IMR-90 (cell line): Measurements from ENCODE around the gene GALNT14. TPM values are rescaled to one million over a fixed set of nuclear protein-coding genes. Genes with fewer than 3 reads are reported as not detected.

ENCODE experiments used
- ATAC-seq: fragments of 200-7000 bp; cut with Tn5 transposase; 2 replicates; pipeline ENCODE4 v1.9.1; 2020; ENCODE audit warnings: low read depth, mild to moderate bottlenecking, moderate library complexity
- BruUV-seq: library from RNA; stranded (reverse); fragments of 400-500 nt; replicated peaks from 2 replicates; lab custom pipeline; 2021; lab: Mats Ljungman, UMichigan
- CTCF ChIA-PET: fragments of 300-600 bp; formaldehyde crosslinking; extraction: SDS; loops from one replicate; lab custom pipeline; 2021; ENCODE audit warnings: antibody characterized with exemption; lab: Yijun Ruan, JAX
- POLR2A ChIA-PET: fragments of 300-600 bp; sonication (Branson Sonifier 250); formaldehyde crosslinking; loops from one replicate; lab custom pipeline; 2022; ENCODE audit warnings: antibody characterized with exemption; ENCODE audit not compliant: unreplicated experiment; lab: Charles Lee
- DNase-seq: peaks from one replicate; pipeline ENCODE4 v3.0.0; 2013
- H2AFZ ChIP-seq: replicated peaks from 2 replicates; pipeline ENCODE3; 2013; ENCODE audit warnings: low read length, mild to moderate bottlenecking; ENCODE audit not compliant: poor library complexity
- H2AK5ac ChIP-seq: 2 replicates; pipeline ENCODE4 v1.6.1; 2013; ENCODE audit warnings: low read depth, low read length, inconsistent platforms
- H2AK9ac ChIP-seq: replicated peaks from 2 replicates; pipeline ENCODE3; 2013; ENCODE audit warnings: mild to moderate bottlenecking, low read depth, low read length, moderate library complexity; ENCODE audit not compliant: poor library complexity
- H2BK120ac ChIP-seq: 2 replicates; pipeline ENCODE4 v1.6.1; 2013; ENCODE audit warnings: low read depth, low read length, inconsistent platforms
- H2BK15ac ChIP-seq: 3 replicates; pipeline ENCODE4 v1.6.1; 2013; ENCODE audit warnings: low read depth, low read length, inconsistent platforms
- H2BK20ac ChIP-seq: 2 replicates; pipeline ENCODE4 v1.6.1; 2013; ENCODE audit warnings: low read depth, mild to moderate bottlenecking, inconsistent platforms, low read length, moderate library complexity
- H2BK5ac ChIP-seq: 2 replicates; pipeline ENCODE4 v1.6.1; 2013; ENCODE audit warnings: mild to moderate bottlenecking, low read depth, low read length, inconsistent platforms; ENCODE audit not compliant: poor library complexity, severe bottlenecking
- H3K14ac ChIP-seq: replicated peaks from 2 replicates; pipeline ENCODE4 v1.6.1; 2013; ENCODE audit warnings: low read depth, low read length, inconsistent platforms
- H3K18ac ChIP-seq: 2 replicates; pipeline ENCODE4 v1.6.1; 2013; ENCODE audit warnings: low read depth, low read length, control low read depth
- H3K23ac ChIP-seq: 2 replicates; pipeline ENCODE4 v1.6.1; 2013; ENCODE audit warnings: low read depth, low read length, inconsistent platforms
- H3K27ac ChIP-seq: 2 replicates; pipeline ENCODE4 v1.5.1; 2013; ENCODE audit warnings: mild to moderate bottlenecking, control low read depth, low read length; ENCODE audit not compliant: insufficient read depth
- H3K27me3 ChIP-seq: 2 replicates; pipeline ENCODE4 v1.6.1; 2013; ENCODE audit warnings: low read length; ENCODE audit not compliant: control insufficient read depth, insufficient read depth
- H3K36me3 ChIP-seq: 2 replicates; pipeline ENCODE4 v1.6.1; 2013; ENCODE audit warnings: low read length, mixed read lengths; ENCODE audit not compliant: control insufficient read depth, insufficient read depth
- H3K4ac ChIP-seq: 2 replicates; pipeline ENCODE4 v1.6.1; 2013; ENCODE audit warnings: low read depth, low read length, inconsistent platforms
- H3K4me1 ChIP-seq: 2 replicates; pipeline ENCODE4 v1.6.1; 2013; ENCODE audit warnings: low read length, mixed read lengths; ENCODE audit not compliant: control insufficient read depth, insufficient read depth
- H3K4me2 ChIP-seq: 2 replicates; pipeline ENCODE4 v1.6.1; 2013; ENCODE audit warnings: low read depth, mild to moderate bottlenecking, control low read depth, low read length, moderate library complexity
- H3K4me3 ChIP-seq: 2 replicates; pipeline ENCODE4 v1.5.1; 2013; ENCODE audit warnings: low read depth, mild to moderate bottlenecking, control low read depth, low read length, moderate library complexity; ENCODE audit not compliant: insufficient read depth
- H3K56ac ChIP-seq: 2 replicates; pipeline ENCODE4 v1.6.1; 2013; ENCODE audit warnings: low read length, inconsistent platforms; ENCODE audit not compliant: insufficient read depth; ENCODE audit errors: extremely low read depth
- H3K79me1 ChIP-seq, 2 experiments: 2 replicates each; pipeline ENCODE4 v1.6.1; 2013; ENCODE audit warnings: low read length in 2 of 2, inconsistent platforms in 1 of 2, low read depth in 1 of 2
- H3K9ac ChIP-seq: 2 replicates; pipeline ENCODE4 v1.6.1; 2013; ENCODE audit warnings: low read depth, low read length, control low read depth
- H3K9me1 ChIP-seq: 2 replicates; pipeline ENCODE4 v1.6.1; 2013; ENCODE audit warnings: low read length, inconsistent platforms; ENCODE audit not compliant: insufficient read depth
- H3K9me3 ChIP-seq: 2 replicates; pipeline ENCODE4 v1.6.1; 2013; ENCODE audit warnings: low read length; ENCODE audit not compliant: control insufficient read depth, insufficient read depth
- H4K20me1 ChIP-seq: 2 replicates; pipeline ENCODE4 v1.6.1; 2013; ENCODE audit warnings: low read length, inconsistent platforms; ENCODE audit not compliant: insufficient read depth
- H4K5ac ChIP-seq: 2 replicates; pipeline ENCODE4 v1.6.1; 2013; ENCODE audit warnings: mild to moderate bottlenecking, low read depth, low read length, control low read depth
- H4K8ac ChIP-seq, 2 experiments: 2 replicates each; pipeline ENCODE4 v1.6.1; 2013; ENCODE audit warnings: low read depth in 2 of 2, low read length in 2 of 2, control low read depth in 1 of 2, inconsistent platforms in 1 of 2
- H4K91ac ChIP-seq: 2 replicates; pipeline ENCODE4 v1.6.1; 2013; ENCODE audit warnings: low read depth, low read length, inconsistent platforms; ENCODE audit not compliant: insufficient read depth
- BHLHE40 ChIP-seq: fragments of 150-350 bp; IDR thresholded peaks from 2 replicates; pipeline ENCODE4 v1.6.1; 2016; ENCODE audit warnings: mild to moderate bottlenecking, low read depth, low read length
- CEBPB ChIP-seq: IDR thresholded peaks from 2 replicates; pipeline ENCODE4 v1.6.1; 2012; ENCODE audit warnings: low read depth, low read length, improper control_type of control experiment
- CHD1 ChIP-seq: IDR thresholded peaks from 2 replicates; pipeline ENCODE4 v1.6.1; 2012; ENCODE audit warnings: low read depth, low read length, improper control_type of control experiment
- FOS ChIP-seq: fragments of 150-350 bp; IDR thresholded peaks from 2 replicates; pipeline ENCODE4 v1.6.1; 2016; ENCODE audit warnings: low read depth, low read length
- MAFK ChIP-seq: IDR thresholded peaks from 2 replicates; pipeline ENCODE4 v1.6.1; 2012; ENCODE audit warnings: low read depth, low read length, improper control_type of control experiment
- MAZ ChIP-seq: IDR thresholded peaks from 2 replicates; pipeline ENCODE4 v1.6.1; 2012; ENCODE audit warnings: low read depth, mild to moderate bottlenecking, low read length, improper control_type of control experiment, moderate library complexity, borderline replicate concordance
- MXI1 ChIP-seq: IDR thresholded peaks from 2 replicates; pipeline ENCODE4 v1.6.1; 2012; ENCODE audit warnings: low read depth, mild to moderate bottlenecking, low read length, moderate library complexity, borderline replicate concordance
- NFE2L2 ChIP-seq: fragments of 150-350 bp; IDR thresholded peaks from 2 replicates; pipeline ENCODE4 v1.6.1; 2016; ENCODE audit warnings: low read depth, mild to moderate bottlenecking, low read length
- POLR2A ChIP-seq: IDR thresholded peaks from 2 replicates; pipeline ENCODE4 v1.6.1; 2012; ENCODE audit warnings: mild to moderate bottlenecking, low read depth, low read length
- RAD21 ChIP-seq: IDR thresholded peaks from 2 replicates; pipeline ENCODE4 v1.6.1; 2012; ENCODE audit warnings: low read length, improper control_type of control experiment
- RCOR1 ChIP-seq: IDR thresholded peaks from 2 replicates; pipeline ENCODE4 v1.6.1; 2012; ENCODE audit warnings: mild to moderate bottlenecking, low read length, improper control_type of control experiment; ENCODE audit not compliant: insufficient replicate concordance
- RFX5 ChIP-seq: IDR thresholded peaks from 2 replicates; pipeline ENCODE4 v1.8.0; 2012; ENCODE audit warnings: low read depth, mild to moderate bottlenecking, low read length, moderate library complexity
- SMC3 ChIP-seq: fragments of 150-350 bp; IDR thresholded peaks from 2 replicates; pipeline ENCODE4 v1.6.1; 2016; ENCODE audit warnings: low read depth, mild to moderate bottlenecking, antibody characterized with exemption, low read length, moderate library complexity
- WGBS, 2 experiments: methylation state at CpG; one replicate each; pipeline versions ENCODE4 v1.1.5 to v1.1.7; 2013; ENCODE audit warnings: missing lambda C conversion rate in 2 of 2; ENCODE audit not compliant: insufficient read length in 1 of 2; ENCODE audit errors: extremely low coverage in 2 of 2; 5-methylcytosine and 5-hydroxymethylcytosine counted together
- dilution Hi-C: fragments of 300-500 bp; cut with HindIII; formaldehyde crosslinking; loops from one replicate; pipeline ENCODE4 v1.14.3; 2018; ENCODE audit warnings: low sequenced_read_pairs; ENCODE audit not compliant: unreplicated experiment
- in situ Hi-C: fragments of 300-500 bp; cut with MboI; formaldehyde crosslinking; loops from 3 replicates; pipeline ENCODE4 v1.14.3; 2019; ENCODE audit warnings: low sequenced_read_pairs, inconsistent platforms, mixed read lengths
- intact Hi-C: fragments of 100-400 bp; cut with micrococcal nuclease; formaldehyde crosslinking; loops from 2 replicates; pipeline ENCODE4 v1.10.0; 2022
- polyA plus RNA-seq, 3 experiments: library from polyadenylated mRNA; depleted of rRNA; stranded (reverse); fragments of >200 nt; gene quantifications; 2 replicates each; pipeline ENCODE4 v1.2.3, GENCODE V29; 2012; ENCODE audit warnings: low replicate concordance in 1 of 3
- total RNA-seq: library from RNA; depleted of rRNA; stranded (reverse); fragments of >200 nt; gene quantifications from 2 replicates; pipeline ENCODE4 v1.2.3, GENCODE V29; 2012
- TF ChIP-seq, protein P1 (sequence below): conservative IDR thresholded peaks from 2 replicates; pipeline ENCODE4 v1.5.1; 2012; ENCODE audit warnings: mild to moderate bottlenecking, low read depth, low read length, improper control_type of control experiment
- TF ChIP-seq, protein P2 (sequence below): fragments of 150-350 bp; IDR thresholded peaks from 2 replicates; pipeline ENCODE4 v1.6.1; 2017; ENCODE audit warnings: mild to moderate bottlenecking, antibody characterized with exemption, low read length, low read depth
- TF ChIP-seq, protein P3 (sequence below): fragments of 150-350 bp; IDR thresholded peaks from 2 replicates; pipeline ENCODE4 v1.6.1; 2016; ENCODE audit warnings: low read depth, mild to moderate bottlenecking, low read length, moderate library complexity, borderline replicate concordance

GALNT14 gene
- total and polyA plus RNA-seq, 2 of the 4 experiments (the other 2 are of a cell fraction), result 0.15 to 0.18 TPM

DNA sequence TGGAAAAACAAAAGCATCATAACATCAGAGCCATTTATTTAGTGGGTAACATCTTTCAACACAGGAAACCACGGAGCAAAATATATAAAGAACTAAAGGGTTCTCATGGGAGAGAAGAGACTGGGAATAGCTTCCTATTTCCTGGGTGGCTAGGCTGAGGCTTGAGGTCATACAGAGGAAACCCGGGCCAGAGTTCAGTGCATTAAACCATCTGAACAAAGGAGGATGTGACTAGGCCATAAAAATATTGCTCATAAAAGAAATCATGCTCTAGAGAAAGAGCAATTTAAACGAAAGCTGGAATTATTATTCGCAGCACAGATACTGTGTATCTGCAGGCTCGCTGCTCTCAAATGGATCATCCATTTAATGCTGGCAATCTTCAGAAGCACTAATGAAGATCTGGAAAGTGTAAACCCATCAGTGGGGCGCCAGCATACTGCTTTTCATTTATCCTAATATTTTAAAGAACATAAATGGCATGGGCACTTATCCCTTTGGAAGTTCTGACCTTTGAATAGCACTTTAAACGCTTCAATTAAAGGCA is 83.3 kb downstream of the GALNT14 start:
- Histone ChIP-seq H4K5ac (no peak overlapping the region), H3K36me3 (no peaks in the 10 kb centered on the region), H2BK120ac (no peak overlapping the region), H3K9me3 (no peaks in the 10 kb centered on the region), H2BK20ac (no peak overlapping the region), H3K14ac (no peak overlapping the region), H3K79me1 (no peaks in the 10 kb centered on the region), H2BK5ac (no peak overlapping the region), H2AK5ac (no peak overlapping the region), H4K91ac (no peak overlapping the region), H3K4ac (no peak overlapping the region), H3K23ac (no peak overlapping the region), H4K8ac (no peak overlapping the region), H3K4me2 (no peak overlapping the region), H2BK15ac (no peak overlapping the region), H2AFZ (no peak overlapping the region), H3K4me3 (no peak overlapping the region), H4K20me1 (no peaks in the 10 kb centered on the region), H2AK9ac (no peak overlapping the region), H3K9ac (no peak overlapping the region), H3K9me1 (no peaks in the 10 kb centered on the region), H3K18ac (no peak overlapping the region), H3K27me3 (no peaks in the 10 kb centered on the region; the same call in 1 of the 2 replicates), H3K56ac (no peak overlapping the region), H3K27ac (no peak overlapping the region), H3K4me1 (no peaks in the 10 kb centered on the region)
- no TSS peak for BruUV-seq
- DNase-seq, result no peak
- intact Hi-C loops, result no loop called here
- dilution Hi-C loops, result no loop called here
- in situ Hi-C loops, result no loop called here
- CTCF ChIA-PET, result no interaction called here
- ATAC-seq, result no peak
- WGBS, 2 experiments, result 61% methylated on average over 3 of the region's 7 CpGs; no CpG with 5 or more reads in 1 of the 2 experiments
- POLR2A ChIA-PET, result no interaction called here
- TF ChIP-seq CEBPB (no peak), MAFK (no peak), RCOR1 (no peak), CHD1 (no peak), NFE2L2 (no peak), BHLHE40 (no peak), FOS (no peak), RAD21 (no peak), MAZ (no peak), POLR2A (no peak), SMC3 (no peak), RFX5 (no peak), MXI1 (no peak)
- TF ChIP-seq, protein P1, sequence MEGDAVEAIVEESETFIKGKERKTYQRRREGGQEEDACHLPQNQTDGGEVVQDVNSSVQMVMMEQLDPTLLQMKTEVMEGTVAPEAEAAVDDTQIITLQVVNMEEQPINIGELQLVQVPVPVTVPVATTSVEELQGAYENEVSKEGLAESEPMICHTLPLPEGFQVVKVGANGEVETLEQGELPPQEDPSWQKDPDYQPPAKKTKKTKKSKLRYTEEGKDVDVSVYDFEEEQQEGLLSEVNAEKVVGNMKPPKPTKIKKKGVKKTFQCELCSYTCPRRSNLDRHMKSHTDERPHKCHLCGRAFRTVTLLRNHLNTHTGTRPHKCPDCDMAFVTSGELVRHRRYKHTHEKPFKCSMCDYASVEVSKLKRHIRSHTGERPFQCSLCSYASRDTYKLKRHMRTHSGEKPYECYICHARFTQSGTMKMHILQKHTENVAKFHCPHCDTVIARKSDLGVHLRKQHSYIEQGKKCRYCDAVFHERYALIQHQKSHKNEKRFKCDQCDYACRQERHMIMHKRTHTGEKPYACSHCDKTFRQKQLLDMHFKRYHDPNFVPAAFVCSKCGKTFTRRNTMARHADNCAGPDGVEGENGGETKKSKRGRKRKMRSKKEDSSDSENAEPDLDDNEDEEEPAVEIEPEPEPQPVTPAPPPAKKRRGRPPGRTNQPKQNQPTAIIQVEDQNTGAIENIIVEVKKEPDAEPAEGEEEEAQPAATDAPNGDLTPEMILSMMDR, result no peak
- TF ChIP-seq, protein P2, sequence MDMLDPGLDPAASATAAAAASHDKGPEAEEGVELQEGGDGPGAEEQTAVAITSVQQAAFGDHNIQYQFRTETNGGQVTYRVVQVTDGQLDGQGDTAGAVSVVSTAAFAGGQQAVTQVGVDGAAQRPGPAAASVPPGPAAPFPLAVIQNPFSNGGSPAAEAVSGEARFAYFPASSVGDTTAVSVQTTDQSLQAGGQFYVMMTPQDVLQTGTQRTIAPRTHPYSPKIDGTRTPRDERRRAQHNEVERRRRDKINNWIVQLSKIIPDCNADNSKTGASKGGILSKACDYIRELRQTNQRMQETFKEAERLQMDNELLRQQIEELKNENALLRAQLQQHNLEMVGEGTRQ, result no peak
- TF ChIP-seq, protein P3, sequence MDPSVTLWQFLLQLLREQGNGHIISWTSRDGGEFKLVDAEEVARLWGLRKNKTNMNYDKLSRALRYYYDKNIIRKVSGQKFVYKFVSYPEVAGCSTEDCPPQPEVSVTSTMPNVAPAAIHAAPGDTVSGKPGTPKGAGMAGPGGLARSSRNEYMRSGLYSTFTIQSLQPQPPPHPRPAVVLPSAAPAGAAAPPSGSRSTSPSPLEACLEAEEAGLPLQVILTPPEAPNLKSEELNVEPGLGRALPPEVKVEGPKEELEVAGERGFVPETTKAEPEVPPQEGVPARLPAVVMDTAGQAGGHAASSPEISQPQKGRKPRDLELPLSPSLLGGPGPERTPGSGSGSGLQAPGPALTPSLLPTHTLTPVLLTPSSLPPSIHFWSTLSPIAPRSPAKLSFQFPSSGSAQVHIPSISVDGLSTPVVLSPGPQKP, result no peak
